H7 (cell line): Measurements from ENCODE around the gene MICAL3. TPM values are rescaled to one million over a fixed set of nuclear protein-coding genes. Genes with fewer than 3 reads are reported as not detected.
A peak's percentile ranks its signal among the peaks of the same experiment; 100 is the strongest.
"Not testable (repeated sequence)": the region's sequence is repeated elsewhere in the genome, so short reads cannot be mapped to it uniquely, and the experiment has no call there.

Experiments
- DNase-seq: peaks from one replicate; pipeline ENCODE4 v3.0.0; 2012
- H3K27me3 ChIP-seq: 2 replicates; pipeline ENCODE4 v1.6.0; 2011; ENCODE audit warnings: mild to moderate bottlenecking, low read length; ENCODE audit not compliant: control insufficient read depth, insufficient read depth
- H3K36me3 ChIP-seq: replicated peaks from 2 replicates; pipeline ENCODE4 v1.5.1; 2011; ENCODE audit warnings: low read length; ENCODE audit not compliant: control insufficient read depth, insufficient read depth
- H3K4me3 ChIP-seq: 2 replicates; pipeline ENCODE4 v1.5.1; 2011; ENCODE audit warnings: low read depth, mild to moderate bottlenecking, control low read depth, low read length, moderate library complexity; ENCODE audit not compliant: insufficient read depth
- total RNA-seq: library from RNA; depleted of rRNA; stranded (reverse); fragments of >200 nt; shearing (Covaris generic); gene quantifications from 2 replicates; pipeline ENCODE4 v1.2.3, GENCODE V29; 2014

MICAL3 gene
- total RNA-seq, 1 experiment from 2014 or later: 11.8 TPM

GRCh38 chr22:17769716-17770082, 254.7 kb downstream of the MICAL3 start:
- no peak overlapping the region for H3K4me3 ChIP-seq
- no peak for DNase-seq
- H3K36me3 ChIP-seq: no peaks in the 10 kb centered on the region
- H3K27me3 ChIP-seq: 0 out of 2 replicates have a peak, but pooled peaks cover 2% of the 10 kb centered on the region

GRCh38 chr22:17769013-17769715, 255.2 kb downstream of the MICAL3 start:
- Histone ChIP-seq H3K4me3 (no peak overlapping the region), H3K36me3 (no peaks in the 10 kb centered on the region), H3K27me3 (0 out of 2 replicates have a peak, but pooled peaks cover 2% of the 10 kb centered on the region)
- no peak for DNase-seq

- no peaks in the 10 kb centered on the region for H3K36me3 ChIP-seq
- H3K27me3 ChIP-seq: no peaks in the 10 kb centered on the region
- H3K4me3 ChIP-seq: no peak overlapping the region
- DNase-seq: no peak
Measured at GRCh38 chr22:17767233-17768065, 256.9 kb downstream of the MICAL3 start.

- not testable (repeated sequence) for H3K27me3 ChIP-seq, DNase-seq, H3K36me3 ChIP-seq, H3K4me3 ChIP-seq
Measured at GRCh38 chr22:17764852-17765251, 259.5 kb downstream of the MICAL3 start.

- DNase-seq: no peak
- H3K27me3 ChIP-seq: no peaks in the 10 kb centered on the region
- H3K36me3 ChIP-seq: no peaks in the 10 kb centered on the region
- no peak overlapping the region for H3K4me3 ChIP-seq
Measured at GRCh38 chr22:17764036-17764435, 260.3 kb downstream of the MICAL3 start.

- DNase-seq, H3K27me3 ChIP-seq, H3K4me3 ChIP-seq, H3K36me3 ChIP-seq: not testable (repeated sequence)
Measured at GRCh38 chr22:17763442-17763841, 260.9 kb downstream of the MICAL3 start.

- Histone ChIP-seq H3K36me3 (no peaks in the 10 kb centered on the region), H3K27me3 (no peaks in the 10 kb centered on the region), H3K4me3 (no peak overlapping the region)
- no peak for DNase-seq
Measured at GRCh38 chr22:17761138-17761488, 263.2 kb downstream of the MICAL3 start.

GRCh38 chr22:17754233-17754925, 270.0 kb downstream of the MICAL3 start:
- peak; percentile 87 for DNase-seq
- H3K4me3 ChIP-seq: no peak overlapping the region

GRCh38 chr22:17753401-17753989, 270.9 kb downstream of the MICAL3 start:
- Histone ChIP-seq H3K4me3 (no peak overlapping the region), H3K36me3 (no peaks in the 10 kb centered on the region), H3K27me3 (no peaks in the 10 kb centered on the region)
- DNase-seq: no peak

More at GRCh38 chr22:17754233-17754925, 270.0 kb downstream of the MICAL3 start:
- Histone ChIP-seq H3K36me3 (no peaks in the 10 kb centered on the region), H3K27me3 (no peaks in the 10 kb centered on the region)

- Histone ChIP-seq H3K4me3 (no peak overlapping the region), H3K27me3 (no peaks in the 10 kb centered on the region), H3K36me3 (no peaks in the 10 kb centered on the region)
- no peak for DNase-seq
Measured at GRCh38 chr22:17751596-17751995, 272.8 kb downstream of the MICAL3 start.

- Histone ChIP-seq H3K27me3 (no peaks in the 10 kb centered on the region), H3K36me3 (no peaks in the 10 kb centered on the region), H3K4me3 (no peak overlapping the region)
- peak; percentile 56 for DNase-seq
Measured at GRCh38 chr22:17749605-17750395, 274.6 kb downstream of the MICAL3 start.

GRCh38 chr22:17748555-17749353, 275.6 kb downstream of the MICAL3 start:
- Histone ChIP-seq H3K36me3 (no peaks in the 10 kb centered on the region), H3K27me3 (no peaks in the 10 kb centered on the region)
- peak; percentile 97 for DNase-seq

GRCh38 chr22:17746916-17747315, 277.4 kb downstream of the MICAL3 start:
- H3K36me3 ChIP-seq: no peaks in the 10 kb centered on the region
- DNase-seq: no peak
- no peak overlapping the region for H3K4me3 ChIP-seq
- no peaks in the 10 kb centered on the region for H3K27me3 ChIP-seq

More at GRCh38 chr22:17748555-17749353, 275.6 kb downstream of the MICAL3 start:
- no peak overlapping the region for H3K4me3 ChIP-seq
